Erythroblast (primary cell): ENCODE measurements around the gene ELAVL4.

Experiments used
- DNase-seq, 2 experiments: peaks; one replicate each; lab custom pipeline; 2025; lab: John Stamatoyannopoulos, UW
- GATA1 ChIP-seq: IDR thresholded peaks from 2 replicates; pipeline ENCODE4 v1.6.1; 2011; ENCODE audit warnings: low read depth, mild to moderate bottlenecking, control low read depth, low read length, moderate library complexity
- POLR2A ChIP-seq: IDR thresholded peaks from 2 replicates; pipeline ENCODE4 v1.6.1; 2011; ENCODE audit warnings: mild to moderate bottlenecking, low read length

Gene ELAVL4

GRCh38 chr1:50179639-50180038 lies 70.9 kb downstream of the ELAVL4 start:
- TF ChIP-seq POLR2A (no peak), GATA1 (no peak)
- no peak for DNase-seq

GRCh38 chr1:50180367-50180766 lies 71.6 kb downstream of the ELAVL4 start:
- no peak for DNase-seq
- TF ChIP-seq POLR2A: no peak
- no peak for TF ChIP-seq GATA1

- DNase-seq: no peak
These were observed 72.4 kb downstream of the ELAVL4 start for GRCh38 chr1:50181027-50181663.

DNA sequence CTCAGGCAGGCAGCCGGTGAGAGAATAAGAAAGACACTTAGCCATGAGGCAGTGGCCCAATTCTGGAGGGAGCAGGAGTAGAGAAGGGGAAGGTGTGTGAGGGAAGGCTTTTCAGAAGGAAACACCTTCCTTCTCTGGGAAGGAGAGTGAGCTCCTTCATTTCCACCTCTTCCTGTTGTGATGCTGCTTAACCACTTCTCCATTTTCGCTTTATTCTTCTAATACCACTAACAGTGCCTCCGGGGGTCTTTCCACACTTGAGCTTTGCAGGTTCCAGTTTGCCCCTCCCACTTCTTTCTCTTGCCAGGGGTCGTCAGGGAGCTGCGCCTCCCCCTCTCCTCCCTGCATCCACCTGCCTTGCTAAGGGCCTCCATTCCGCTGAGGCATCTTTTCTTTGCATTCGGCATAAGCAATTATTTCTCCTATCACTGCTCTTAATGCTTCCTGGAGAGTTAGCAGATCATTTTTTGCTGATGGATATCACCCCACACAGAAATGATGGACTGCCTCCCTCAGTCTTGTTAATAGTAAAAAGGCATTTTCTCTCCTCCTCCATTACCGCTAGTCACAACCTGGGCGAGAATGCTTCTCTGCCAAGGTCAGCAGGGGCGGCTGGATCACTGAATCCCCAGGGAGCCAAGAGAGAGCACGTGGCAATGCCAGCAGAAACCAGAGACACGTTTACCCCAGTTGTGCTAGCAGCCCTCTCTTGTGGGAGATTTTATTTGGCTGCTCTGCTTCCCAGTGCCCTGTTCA lies 74.8 kb downstream of the ELAVL4 start:
- no peak for DNase-seq

More at GRCh38 chr1:50181027-50181663, 72.4 kb downstream of the ELAVL4 start:
- TF ChIP-seq POLR2A (no peak), GATA1 (no peak)

GRCh38 chr1:50189369-50189768 lies 80.6 kb downstream of the ELAVL4 start:
- no peak for TF ChIP-seq POLR2A
- no peak for TF ChIP-seq GATA1
- DNase-seq: no peak

More for the DNA sequence above, 74.8 kb downstream of the ELAVL4 start:
- TF ChIP-seq POLR2A (no peak), GATA1 (no peak)

GRCh38 chr1:50193002-50193401 lies 84.3 kb downstream of the ELAVL4 start:
- DNase-seq: no peak
- TF ChIP-seq POLR2A (no peak), GATA1 (no peak)

DNA sequence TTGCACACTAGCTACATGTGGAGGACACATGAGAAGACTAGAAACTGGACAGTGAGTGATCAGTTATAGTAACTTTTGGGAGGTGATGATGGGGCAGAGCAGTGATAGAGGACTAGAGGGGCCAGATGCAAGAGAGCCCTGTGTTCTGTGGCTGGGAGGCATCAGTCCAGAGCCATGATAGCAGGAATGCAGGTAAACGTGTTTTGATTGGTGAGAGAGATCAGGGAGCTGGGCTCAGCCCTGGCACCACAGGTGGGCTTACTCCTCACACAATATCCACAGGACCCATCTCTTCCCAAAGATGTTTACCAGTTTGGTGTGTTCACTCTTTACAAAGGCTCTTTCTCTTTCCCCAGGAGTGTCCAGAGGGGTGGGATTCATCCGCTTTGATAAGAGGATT lies 86.5 kb downstream of the ELAVL4 start:
- TF ChIP-seq GATA1 (no peak), POLR2A (no peak)
- no peak for DNase-seq

DNA sequence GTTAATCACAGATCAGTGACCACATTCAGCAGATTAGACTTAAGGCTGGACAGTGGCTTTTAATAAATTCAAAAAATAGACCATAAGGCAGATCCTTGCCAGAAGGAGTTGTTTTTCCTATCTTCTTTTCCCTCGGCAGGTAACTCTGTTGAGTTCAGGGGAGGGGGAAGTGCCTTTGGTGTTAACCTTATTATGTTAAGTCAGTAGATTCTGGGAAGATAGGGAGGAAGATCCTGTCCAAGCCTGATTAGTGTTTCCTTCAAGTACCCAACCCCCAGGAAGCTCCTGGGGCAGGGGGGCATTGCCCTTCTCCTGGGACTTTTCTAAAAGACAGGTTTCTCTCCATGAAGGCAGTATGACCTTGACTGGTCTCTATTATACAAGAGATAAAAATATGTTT lies 87.4 kb downstream of the ELAVL4 start:
- no peak for DNase-seq
- TF ChIP-seq POLR2A (no peak), GATA1 (no peak)

DNA sequence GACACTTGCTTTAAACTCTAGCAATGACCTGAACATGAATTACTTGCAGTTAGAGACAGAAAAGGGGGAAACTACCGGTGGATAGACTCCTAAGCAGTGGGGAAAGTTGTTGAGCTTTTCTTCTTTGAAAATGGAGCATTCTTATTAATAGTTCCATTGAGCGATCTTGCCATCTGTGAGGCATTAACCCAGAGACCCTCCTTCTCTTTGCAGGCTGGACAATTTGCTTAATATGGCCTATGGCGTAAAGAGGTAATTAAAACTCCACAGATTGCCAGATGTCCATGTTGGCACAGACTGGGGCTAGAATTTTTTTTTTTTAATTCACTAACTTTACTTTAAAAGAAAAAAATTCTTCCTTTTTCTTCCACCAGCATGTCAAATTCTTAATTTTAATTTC lies 88.5 kb downstream of the ELAVL4 start:
- TF ChIP-seq POLR2A (no peak), GATA1 (no peak)
- no peak for DNase-seq

DNA sequence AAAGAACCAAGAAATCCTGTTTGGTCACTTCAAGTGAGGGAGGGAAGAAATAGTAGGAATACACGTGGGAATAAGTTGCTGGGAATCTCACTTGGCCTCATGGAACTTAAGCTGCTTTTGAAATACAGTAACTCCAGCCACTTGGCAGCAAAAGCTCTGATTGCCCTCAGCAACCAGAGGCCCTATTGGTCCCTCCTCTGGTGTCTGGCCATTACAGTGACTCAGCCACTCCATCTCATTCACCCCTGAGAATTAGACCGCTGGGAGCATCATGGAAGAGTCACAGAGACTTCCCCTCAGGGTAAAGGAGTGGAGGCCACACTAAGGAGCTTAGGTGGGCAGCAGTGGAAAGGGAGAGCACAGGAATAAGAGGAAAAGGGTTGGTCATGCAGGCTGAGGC lies 99.6 kb downstream of the ELAVL4 start:
- no peak for TF ChIP-seq GATA1
- no peak for TF ChIP-seq POLR2A
- DNase-seq: no peak

GRCh38 chr1:50208756-50209155 lies 100.0 kb downstream of the ELAVL4 start:
- no peak for DNase-seq
- TF ChIP-seq GATA1: no peak
- TF ChIP-seq POLR2A: no peak

GRCh38 chr1:50209749-50210148 lies 101.0 kb downstream of the ELAVL4 start:
- TF ChIP-seq POLR2A (no peak), GATA1 (no peak)
- DNase-seq: no peak

- no peak for TF ChIP-seq GATA1
- no peak for TF ChIP-seq POLR2A
These were observed 104.8 kb downstream of the ELAVL4 start for GRCh38 chr1:50213505-50213904.

GRCh38 chr1:50214717-50215116 lies 106.0 kb downstream of the ELAVL4 start:
- TF ChIP-seq POLR2A: no peak
- no peak for TF ChIP-seq GATA1
- no peak for DNase-seq

More at GRCh38 chr1:50213505-50213904, 104.8 kb downstream of the ELAVL4 start:
- DNase-seq: no peak
